ENCODE data around the gene GPATCH1.

DNA sequence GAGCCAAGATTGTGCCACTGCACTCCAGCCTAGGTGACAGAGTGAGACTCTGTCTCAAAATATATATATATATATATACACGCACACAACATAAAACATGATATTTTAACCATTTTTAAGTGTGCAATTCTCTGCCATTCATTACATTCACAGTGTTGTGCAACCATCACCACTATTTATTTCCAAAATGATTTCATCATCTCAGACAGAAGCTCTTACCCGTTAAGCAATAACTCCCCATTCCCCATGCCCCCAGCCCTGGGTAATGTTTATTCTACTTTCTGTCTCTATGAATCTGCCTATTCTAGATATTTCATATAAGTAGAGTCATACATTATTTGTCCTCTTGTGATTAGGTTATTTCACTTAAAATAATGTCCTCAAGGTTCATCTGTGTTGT lies 71.2 kb downstream of the GPATCH1 start:
- TF ChIP-seq, protein P1, sequence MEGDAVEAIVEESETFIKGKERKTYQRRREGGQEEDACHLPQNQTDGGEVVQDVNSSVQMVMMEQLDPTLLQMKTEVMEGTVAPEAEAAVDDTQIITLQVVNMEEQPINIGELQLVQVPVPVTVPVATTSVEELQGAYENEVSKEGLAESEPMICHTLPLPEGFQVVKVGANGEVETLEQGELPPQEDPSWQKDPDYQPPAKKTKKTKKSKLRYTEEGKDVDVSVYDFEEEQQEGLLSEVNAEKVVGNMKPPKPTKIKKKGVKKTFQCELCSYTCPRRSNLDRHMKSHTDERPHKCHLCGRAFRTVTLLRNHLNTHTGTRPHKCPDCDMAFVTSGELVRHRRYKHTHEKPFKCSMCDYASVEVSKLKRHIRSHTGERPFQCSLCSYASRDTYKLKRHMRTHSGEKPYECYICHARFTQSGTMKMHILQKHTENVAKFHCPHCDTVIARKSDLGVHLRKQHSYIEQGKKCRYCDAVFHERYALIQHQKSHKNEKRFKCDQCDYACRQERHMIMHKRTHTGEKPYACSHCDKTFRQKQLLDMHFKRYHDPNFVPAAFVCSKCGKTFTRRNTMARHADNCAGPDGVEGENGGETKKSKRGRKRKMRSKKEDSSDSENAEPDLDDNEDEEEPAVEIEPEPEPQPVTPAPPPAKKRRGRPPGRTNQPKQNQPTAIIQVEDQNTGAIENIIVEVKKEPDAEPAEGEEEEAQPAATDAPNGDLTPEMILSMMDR (IDR thresholded peaks at IDR 0.05; ENCODE audit: low read depth, low read length): no peak
- TF ChIP-seq POLR2A (IDR thresholded peaks at IDR 0.05; ENCODE audit: extremely low read depth, insufficient read length): no peak

All from NB4 (cell line).